Measurements from ENCODE around the gene RFX2.
"Not testable (repeated sequence)": the region's sequence is repeated elsewhere in the genome, so short reads cannot be mapped to it uniquely, and the experiment has no call there.

RFX2 gene

GRCh38 chr19:6012426-6013170, 97.7 kb downstream of the RFX2 start:
- no peak for DNase-seq (ENCODE audit: low read depth)

GRCh38 chr19:6011794-6012193, 98.5 kb downstream of the RFX2 start:
- no peak for DNase-seq (ENCODE audit: low read depth)

- DNase-seq (ENCODE audit: low read depth) = no peak
Measured at GRCh38 chr19:6011206-6011605, 99.1 kb downstream of the RFX2 start.

- DNase-seq (ENCODE audit: low read depth) = no peak
Measured at GRCh38 chr19:6010107-6010506, 100.2 kb downstream of the RFX2 start.

- no peak for DNase-seq (ENCODE audit: low read depth)
Measured at GRCh38 chr19:6007866-6008265, 102.4 kb downstream of the RFX2 start.

GRCh38 chr19:6006896-6007295, 103.4 kb downstream of the RFX2 start:
- DNase-seq (ENCODE audit: low read depth) = no peak

GRCh38 chr19:6006070-6006446, 104.2 kb downstream of the RFX2 start:
- not testable (repeated sequence) for DNase-seq (ENCODE audit: low read depth)

- no peak for DNase-seq (ENCODE audit: low read depth)
Measured at GRCh38 chr19:6005321-6006069, 104.8 kb downstream of the RFX2 start.

- DNase-seq (ENCODE audit: low read depth) = no peak
Measured at GRCh38 chr19:6003976-6004375, 106.3 kb downstream of the RFX2 start.

GRCh38 chr19:6002591-6002990, 107.7 kb downstream of the RFX2 start:
- no peak for DNase-seq (ENCODE audit: low read depth)

GRCh38 chr19:6000228-6000847, 110.0 kb downstream of the RFX2 start:
- no peak for DNase-seq (ENCODE audit: low read depth)

- no peak for DNase-seq (ENCODE audit: low read depth)
Measured at GRCh38 chr19:5999693-6000092, 110.6 kb downstream of the RFX2 start.

GRCh38 chr19:5997371-5997770, 112.9 kb downstream of the RFX2 start:
- DNase-seq (ENCODE audit: low read depth) = no peak

- no peak for DNase-seq (ENCODE audit: low read depth)
Measured at GRCh38 chr19:5996623-5997320, 113.5 kb downstream of the RFX2 start.

GRCh38 chr19:5996102-5996501, 114.2 kb downstream of the RFX2 start:
- DNase-seq (ENCODE audit: low read depth) = no peak

- no peak for DNase-seq (ENCODE audit: low read depth)
Measured at GRCh38 chr19:5995606-5996005, 114.7 kb downstream of the RFX2 start.

- no peak for DNase-seq (ENCODE audit: low read depth)
Measured at GRCh38 chr19:5994405-5995165, 115.7 kb downstream of the RFX2 start.

- no peak for DNase-seq (ENCODE audit: low read depth)
Measured at GRCh38 chr19:5993648-5994358, 116.5 kb downstream of the RFX2 start.

- DNase-seq (ENCODE audit: low read depth) = no peak
Measured at GRCh38 chr19:5993201-5993600, 117.1 kb downstream of the RFX2 start.

- DNase-seq (ENCODE audit: low read depth) = no peak
Measured at GRCh38 chr19:5992756-5993155, 117.5 kb downstream of the RFX2 start.

GRCh38 chr19:5991244-5991838, 119.0 kb downstream of the RFX2 start:
- DNase-seq (ENCODE audit: low read depth) = no peak
